Epithelial cell of proximal tubule (primary cell): ENCODE measurements around the gene PCCA. TPM values are rescaled to one million over a fixed set of nuclear protein-coding genes. Genes with fewer than 3 reads are reported as not detected.
A peak's percentile ranks its signal among the peaks of the same experiment; 100 is the strongest.

Experiments
- DNase-seq: peaks from one replicate; pipeline ENCODE4 v3.0.0-alpha.2; 2011; ENCODE audit warnings: low read depth
- H3K4me3 ChIP-seq: 2 replicates; pipeline ENCODE4 v1.5.1; 2011; ENCODE audit warnings: low read depth, mild to moderate bottlenecking, low read length
- total RNA-seq: library from RNA; depleted of rRNA; stranded (reverse); fragments of >200 nt; gene quantifications from 2 replicates; pipeline ENCODE4 v1.2.3, GENCODE V29; 2015
- TF ChIP-seq, protein P1 (sequence below): conservative IDR thresholded peaks from 2 replicates; pipeline ENCODE4 v1.5.1; 2012; ENCODE audit warnings: low read depth, mild to moderate bottlenecking, low read length

Gene PCCA
- total RNA-seq, 1 donor from 2014 or later = 17.8 TPM

DNA sequence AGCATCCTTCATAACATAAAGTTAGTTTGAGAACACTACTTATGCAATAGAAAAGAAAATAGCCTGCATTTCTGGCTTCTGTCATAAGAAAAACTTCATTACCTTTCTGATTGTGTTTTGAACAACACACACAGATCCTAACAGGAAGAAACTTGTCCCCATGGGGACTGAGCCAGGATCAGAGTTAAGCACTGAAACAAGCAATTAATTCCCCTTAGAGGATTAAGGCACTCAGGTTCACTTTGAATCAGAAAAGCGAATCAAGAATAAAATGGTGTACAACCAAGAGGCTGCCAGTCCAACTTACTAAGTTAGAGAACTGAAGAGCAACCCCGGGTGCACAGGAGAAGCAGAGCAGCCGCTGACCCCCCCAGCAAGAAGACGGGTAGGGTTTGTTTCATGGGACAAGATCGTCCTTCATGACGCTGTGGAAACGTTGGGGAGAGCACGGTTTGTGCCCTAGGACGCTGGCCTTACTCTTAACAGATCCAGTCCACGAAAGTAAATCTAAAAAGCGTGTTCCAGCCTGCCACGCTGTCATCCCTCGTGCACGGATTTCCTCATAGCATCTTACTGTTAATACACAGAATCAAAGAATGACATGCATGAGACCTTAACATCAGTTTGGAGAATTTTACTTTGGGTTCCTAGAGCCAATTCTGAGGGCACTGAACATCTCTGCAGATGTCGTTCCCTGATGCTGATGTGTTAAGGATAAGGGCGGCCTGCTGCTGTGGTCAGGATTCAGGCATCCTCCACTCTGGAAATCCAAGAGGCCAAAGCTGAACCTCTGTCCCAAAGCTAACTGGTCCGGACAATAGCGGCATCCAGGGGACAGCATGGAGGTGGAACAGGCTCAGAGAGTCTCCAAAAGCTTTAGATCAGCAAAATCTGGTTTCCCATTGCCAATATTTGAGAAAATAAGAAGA lies 453.3 kb downstream of the PCCA start:
- TF ChIP-seq, protein P1, sequence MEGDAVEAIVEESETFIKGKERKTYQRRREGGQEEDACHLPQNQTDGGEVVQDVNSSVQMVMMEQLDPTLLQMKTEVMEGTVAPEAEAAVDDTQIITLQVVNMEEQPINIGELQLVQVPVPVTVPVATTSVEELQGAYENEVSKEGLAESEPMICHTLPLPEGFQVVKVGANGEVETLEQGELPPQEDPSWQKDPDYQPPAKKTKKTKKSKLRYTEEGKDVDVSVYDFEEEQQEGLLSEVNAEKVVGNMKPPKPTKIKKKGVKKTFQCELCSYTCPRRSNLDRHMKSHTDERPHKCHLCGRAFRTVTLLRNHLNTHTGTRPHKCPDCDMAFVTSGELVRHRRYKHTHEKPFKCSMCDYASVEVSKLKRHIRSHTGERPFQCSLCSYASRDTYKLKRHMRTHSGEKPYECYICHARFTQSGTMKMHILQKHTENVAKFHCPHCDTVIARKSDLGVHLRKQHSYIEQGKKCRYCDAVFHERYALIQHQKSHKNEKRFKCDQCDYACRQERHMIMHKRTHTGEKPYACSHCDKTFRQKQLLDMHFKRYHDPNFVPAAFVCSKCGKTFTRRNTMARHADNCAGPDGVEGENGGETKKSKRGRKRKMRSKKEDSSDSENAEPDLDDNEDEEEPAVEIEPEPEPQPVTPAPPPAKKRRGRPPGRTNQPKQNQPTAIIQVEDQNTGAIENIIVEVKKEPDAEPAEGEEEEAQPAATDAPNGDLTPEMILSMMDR = no peak
- no peak overlapping the region for H3K4me3 ChIP-seq
- DNase-seq = no peak

DNA sequence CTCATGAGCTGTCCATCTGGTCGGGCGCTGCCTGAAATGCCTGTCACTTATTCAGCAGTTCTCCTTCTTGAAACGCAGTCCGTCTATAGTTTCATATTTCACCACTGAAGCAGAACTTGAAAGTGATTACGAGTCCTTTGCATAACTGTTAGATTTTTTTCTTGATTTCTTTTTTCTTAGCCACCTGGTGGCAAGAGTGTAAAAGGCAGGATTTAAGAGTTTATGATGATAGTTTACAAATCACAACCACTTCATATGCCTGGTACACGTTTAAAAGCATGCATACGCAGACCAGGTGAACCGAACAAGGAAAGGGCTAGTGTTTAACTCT lies 453.9 kb downstream of the PCCA start:
- no peak overlapping the region for H3K4me3 ChIP-seq
- no peak for DNase-seq
- TF ChIP-seq, protein P1 = peak; percentile 55

DNA sequence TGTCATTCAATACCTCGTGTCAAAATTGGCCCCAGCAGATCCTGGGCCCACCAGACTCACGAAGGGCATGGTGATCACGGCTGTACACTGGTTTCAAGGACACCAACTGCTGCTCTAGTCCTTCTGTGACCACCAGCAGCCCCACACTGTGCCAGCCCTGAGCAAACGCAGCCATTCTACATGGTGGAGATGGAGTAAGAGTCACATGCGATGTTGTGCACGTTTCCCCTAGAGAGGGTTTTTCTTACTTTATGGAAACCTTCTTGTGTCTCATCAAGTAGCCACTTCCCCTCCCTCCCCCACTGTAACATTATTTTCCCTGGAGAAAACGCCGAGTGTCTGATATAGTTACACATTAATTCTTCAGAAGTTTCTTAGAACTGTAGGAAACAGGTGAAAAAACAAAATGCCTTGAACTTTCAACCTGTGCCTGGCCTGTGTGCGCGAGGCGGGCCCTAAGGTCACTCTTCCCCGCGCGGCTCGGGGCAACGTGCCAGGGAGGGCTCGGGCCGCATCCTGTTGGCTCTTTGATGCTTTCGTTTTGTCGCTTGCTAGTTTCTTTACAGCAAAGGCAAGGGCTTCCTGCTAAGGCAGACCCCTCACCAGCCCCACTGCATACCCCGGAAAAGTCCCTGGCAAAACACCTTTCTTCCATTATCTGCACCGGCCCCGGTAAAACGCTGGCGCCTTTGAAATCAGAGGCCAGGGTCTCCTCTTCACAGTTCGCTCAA lies 455.1 kb downstream of the PCCA start:
- DNase-seq = no peak
- H3K4me3 ChIP-seq = peak overlapping the region; percentile 40
- TF ChIP-seq, protein P1 = no peak

DNA sequence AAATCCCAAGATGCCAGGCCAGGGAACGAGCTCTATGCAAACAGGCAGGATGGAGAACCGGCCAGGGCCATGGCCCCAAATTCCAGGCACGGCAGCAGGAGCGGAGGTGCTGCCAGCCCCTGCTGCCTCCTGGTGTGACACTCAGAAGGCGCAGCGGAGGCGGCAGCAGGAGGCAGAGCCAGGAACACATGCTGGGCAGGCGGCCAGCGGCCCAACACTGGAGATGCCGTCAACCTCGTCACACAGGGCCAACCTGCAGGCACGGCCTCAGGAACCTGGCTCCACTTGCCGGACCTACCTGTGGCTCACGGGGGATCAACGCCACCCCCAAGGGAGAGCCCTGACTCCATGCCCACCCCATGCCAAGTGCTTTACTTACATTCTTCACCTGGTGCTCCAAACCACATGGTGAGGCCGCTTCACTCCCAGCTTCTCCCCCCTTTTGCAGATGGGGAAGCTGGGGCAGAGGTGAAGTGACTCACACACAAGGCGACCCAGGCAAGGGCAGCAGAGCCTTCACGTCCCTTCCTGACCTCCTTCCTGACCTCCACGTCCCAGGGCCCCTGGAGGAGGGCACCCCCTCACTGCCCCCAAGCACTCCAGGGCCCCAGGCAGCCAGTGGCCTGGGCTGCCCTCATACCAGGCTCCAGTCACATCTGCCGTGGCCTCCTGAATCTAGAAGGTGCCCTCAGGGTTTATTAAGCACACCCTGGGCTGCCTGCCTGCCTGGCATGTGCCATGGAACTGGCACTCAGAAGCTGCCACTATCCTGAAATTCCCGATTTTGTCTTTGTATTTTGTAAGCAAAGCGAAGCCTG lies 456.2 kb downstream of the PCCA start:
- no peak for DNase-seq
- no peak overlapping the region for H3K4me3 ChIP-seq
- TF ChIP-seq, protein P1 = peak; percentile 14

DNA sequence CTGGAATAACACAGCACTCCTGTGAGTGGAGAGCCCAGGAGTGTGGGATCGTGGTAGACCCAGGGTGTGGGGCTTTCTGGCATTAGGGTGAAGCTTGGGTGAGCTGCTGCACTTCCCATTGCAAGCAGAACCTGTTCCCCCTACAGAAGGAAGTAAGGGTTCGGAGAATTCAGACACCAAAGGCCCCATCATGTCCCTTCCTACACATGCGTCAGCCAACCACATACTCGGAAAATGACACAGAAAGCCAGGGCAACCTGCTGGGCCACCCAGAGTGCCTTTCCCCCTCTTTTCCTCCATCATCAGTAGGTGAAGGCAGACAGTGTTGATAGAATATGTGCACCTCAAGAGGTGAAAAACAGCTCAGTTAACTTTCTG lies 456.8 kb downstream of the PCCA start:
- no peak for DNase-seq

DNA sequence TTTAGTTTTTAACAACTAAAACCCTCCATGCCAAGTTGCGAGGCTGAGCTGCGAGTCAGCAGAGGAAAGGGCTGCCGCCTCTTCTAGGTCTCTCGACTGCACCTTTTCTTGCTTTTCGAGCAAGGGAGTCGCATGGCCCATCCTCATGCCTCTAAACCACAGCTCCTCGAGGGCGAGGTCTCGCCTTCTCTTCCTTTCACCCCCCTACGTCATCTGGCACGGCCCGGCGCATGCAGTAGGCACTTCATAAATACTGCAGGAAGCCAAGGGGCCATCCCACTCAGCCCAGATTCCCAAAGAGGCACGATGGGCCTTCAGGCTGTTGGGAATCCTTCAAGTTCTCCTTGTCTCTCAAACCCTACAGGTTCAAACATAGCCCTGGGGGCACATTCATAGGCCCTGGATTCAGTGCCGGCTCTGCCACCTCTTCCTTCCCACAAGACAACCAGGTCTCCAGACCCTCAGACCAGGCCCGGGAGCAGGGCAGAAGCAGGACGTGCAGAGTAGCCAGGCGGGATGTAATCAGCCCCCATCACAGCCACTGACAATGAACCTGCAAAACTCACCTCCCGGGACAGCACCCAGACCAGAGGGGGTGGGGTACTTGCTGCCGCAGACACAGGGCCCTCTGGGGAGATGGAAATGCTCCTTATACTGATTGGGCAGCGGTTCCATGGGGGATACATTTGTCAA lies 458.0 kb downstream of the PCCA start:
- H3K4me3 ChIP-seq = no peak overlapping the region
- no peak for DNase-seq
- TF ChIP-seq, protein P1 = no peak

More for the DNA sequence above, 456.8 kb downstream of the PCCA start:
- no peak overlapping the region for H3K4me3 ChIP-seq
- TF ChIP-seq, protein P1 = no peak
